Stimulated activated CD8-positive, alpha-beta memory T cell treated with anti-CD3 and anti-CD28 coated beads, Interleukin-12 subunit alpha, Interleukin-12 subunit beta, amount 100 ng/mL, for 24 hours (primary cell): ENCODE measurements around the gene HINT2.

Source experiments
- DNase-seq: peaks from one replicate; pipeline ENCODE4 v3.0.0-alpha.2; 2020; ENCODE audit errors: extremely low read depth

HINT2 gene

DNA sequence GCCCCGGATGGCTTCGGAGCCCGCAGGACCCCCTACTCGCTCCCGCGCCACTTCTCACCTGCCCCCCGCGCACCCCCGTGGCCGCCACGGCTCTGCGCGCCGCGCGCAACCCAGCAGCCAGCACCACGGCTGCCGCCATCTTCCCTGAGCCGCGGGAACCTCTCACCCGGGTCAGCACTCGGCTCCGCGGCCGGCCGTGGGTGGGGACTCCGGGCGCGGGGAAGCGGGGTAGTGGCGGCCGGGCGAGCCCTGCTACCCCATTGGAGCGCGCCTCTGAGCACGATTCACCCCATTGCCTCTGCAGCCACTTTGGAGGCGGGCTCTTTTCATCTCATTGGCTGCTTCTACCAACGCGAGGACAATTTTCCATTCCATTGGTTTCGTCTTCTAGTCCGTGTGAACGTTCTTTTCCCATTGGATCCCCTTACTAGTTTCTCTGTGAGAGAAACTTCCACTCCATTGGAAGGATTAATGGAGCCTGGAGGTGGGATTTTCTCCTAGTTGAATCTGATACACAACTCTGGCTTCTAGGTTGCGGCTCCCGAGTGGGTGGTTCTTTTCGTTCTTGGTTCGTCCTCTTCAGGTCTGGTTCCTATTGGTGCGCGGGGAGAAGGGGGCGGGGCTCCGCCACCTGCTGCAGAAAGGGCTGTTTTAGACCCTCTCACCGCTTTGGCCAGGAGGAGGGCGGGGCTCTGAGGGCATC, at the start of gene HINT2:
HINT2 (minus strand) TSS at position 202 of the 703 bp plus-strand sequence; CDS start at position 139, 63 bp downstream.
- DNase-seq = peak; percentile 95

DNA sequence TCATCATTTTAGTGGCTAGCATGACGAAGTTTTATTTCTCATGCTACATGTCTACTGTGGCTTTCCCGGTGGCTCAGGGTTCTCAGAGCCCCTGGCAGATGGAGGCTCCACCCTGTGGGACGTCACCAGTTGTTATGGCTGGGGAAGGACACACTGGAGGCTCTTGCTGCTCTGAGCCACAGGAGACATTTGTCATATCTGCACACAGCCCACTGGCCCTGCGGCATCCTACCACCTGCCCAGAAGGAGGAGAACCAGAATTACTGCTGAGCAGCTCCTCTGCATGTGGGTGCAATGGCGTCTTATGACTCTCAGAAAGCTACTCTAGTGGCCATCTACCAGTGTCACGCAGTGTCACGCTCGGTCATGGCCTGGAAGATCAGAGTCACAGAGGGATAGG, 48.7 kb upstream of the HINT2 start:
- DNase-seq = no peak

DNA sequence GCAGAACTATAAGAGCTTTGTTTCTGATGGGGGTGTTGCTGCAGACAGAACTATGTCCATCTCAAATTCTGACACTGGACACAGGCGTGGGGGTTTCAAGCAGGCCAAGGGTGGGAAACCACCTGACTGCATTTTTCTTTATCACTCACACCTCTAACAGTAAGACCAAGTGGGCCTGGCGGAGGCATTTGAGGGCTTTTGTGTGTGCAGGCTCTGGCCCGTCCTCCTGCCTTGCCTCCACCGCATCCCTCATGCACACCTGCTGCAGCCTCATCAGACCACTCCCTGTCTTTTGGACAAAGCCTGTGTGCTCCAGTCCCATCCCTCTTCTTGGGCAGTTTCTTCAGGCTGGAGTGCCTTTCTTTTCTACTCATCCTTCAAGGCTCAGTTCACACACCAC, 47.5 kb upstream of the HINT2 start:
- no peak for DNase-seq

DNA sequence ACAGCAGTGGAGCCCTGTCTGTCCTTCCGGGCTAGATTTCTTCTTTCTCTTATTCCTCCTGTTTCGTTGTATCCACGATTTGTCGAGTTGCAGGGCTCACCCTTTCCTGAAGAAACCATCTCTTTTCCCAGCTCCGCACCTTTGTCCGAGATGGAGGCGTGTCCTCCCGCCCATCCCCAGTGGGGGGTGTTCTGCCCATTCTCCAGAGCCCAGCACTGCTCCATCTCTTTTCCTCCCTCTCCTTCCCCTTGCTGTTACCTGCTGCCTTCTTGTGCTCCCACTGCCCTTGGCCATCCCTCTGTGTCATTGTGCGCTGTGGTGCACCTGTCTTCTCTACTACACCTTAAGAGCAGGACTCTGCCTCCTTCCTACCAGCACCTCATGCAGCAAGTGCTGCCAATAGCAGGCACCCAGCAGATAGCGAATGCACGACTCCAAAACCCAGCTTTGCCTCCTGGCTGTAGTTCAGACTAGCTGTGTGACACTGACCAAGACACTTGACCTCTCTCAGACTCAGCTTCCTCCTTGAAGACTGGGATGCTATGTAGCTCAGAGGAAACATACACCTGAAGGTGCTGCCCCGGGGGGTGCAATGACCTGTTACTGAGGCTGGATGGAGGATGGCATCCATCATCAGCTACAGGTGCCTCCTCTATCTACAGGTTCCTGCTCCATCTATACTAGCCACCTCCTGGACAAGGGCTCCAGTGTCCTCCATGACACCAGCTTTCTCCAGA, 46.5 kb upstream of the HINT2 start:
- no peak for DNase-seq

DNA sequence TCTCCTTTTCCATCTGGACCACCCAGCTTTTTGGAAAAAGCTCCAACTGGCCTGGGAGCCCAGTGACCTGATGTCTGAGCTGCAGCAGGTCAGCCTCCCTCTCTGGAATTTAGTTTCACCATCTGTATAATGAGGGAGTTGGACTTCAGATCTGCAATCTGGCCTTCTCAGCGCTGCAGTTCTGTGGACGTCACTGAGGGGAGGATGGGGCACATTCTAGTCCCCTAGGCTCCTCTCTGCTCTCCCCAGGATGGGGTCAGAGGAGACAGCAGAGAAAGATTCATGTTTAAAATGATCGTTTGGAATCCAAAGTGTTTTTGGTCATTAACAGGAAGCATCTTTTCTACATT, 45.1 kb upstream of the HINT2 start:
- no peak for DNase-seq

DNA sequence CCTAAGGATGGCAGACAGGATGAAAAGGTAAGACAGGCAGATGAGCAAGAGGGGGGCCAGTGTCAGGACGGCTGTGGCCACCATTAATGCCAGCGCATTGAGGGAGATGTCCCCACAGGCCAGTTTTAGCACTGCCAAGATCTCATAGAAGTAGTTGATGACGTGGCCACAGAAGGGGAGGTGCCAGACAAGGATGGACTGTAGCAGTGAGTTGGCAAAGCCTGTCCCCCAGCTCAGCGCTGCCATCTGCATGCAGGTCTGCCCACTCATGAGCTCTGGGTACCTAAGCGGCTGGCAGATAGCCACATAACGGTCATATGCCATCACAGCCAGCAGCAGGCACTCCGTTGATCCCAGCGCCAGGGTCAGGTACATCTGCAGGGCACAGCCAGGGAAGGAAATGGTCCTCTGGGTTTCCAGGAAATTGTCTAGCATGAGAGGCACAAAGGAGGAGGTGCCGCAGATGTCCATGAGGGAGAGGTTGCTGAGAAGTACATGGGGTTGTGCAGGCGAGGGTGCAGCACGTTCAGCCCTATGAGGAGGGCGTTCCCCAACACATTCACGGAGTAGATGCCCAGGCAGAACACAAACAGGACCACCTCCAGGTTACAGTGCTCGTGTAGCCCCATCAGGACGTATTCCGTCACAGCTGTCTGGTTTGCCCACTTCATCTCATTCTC, 44.6 kb upstream of the HINT2 start:
- no peak for DNase-seq

DNA sequence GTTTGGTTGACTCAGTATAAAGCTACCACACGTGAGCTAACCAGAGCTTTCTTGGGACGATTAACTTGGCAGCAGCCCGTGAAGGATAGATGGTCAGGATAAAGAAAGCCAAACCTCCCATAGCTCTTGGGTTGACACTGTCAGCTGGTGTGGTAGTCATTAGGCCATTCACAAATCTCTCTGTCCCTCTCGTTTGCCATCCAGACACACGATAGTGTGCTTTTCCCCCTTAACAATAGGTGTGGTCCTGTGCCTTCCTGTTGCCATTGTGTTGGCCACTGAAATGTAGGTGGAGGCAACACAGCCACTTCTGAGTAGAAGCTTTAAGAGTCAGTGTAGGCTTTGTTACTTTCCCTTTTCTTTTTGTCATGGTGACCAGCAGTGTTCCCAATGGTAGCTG, 43.6 kb upstream of the HINT2 start:
- DNase-seq = no peak

DNA sequence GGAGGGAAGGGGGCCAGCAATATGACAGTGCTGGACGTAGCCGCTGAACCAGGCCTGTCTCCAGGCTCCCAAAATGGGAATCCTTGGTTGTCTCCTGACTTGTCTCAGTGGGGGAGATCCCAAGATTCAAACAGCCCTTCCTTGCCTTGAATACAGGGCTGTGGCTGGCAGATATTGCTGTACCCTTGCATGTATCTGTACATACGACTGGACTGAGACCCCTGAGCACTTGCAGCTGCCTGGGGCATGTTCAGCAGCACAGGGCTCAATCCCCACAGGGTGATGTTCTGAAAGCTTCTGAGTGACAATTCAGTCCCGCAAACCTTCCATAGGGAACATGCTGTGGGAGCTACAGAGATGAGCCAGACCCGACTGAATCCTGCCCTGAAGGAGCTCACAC, 42.0 kb upstream of the HINT2 start:
- no peak for DNase-seq

DNA sequence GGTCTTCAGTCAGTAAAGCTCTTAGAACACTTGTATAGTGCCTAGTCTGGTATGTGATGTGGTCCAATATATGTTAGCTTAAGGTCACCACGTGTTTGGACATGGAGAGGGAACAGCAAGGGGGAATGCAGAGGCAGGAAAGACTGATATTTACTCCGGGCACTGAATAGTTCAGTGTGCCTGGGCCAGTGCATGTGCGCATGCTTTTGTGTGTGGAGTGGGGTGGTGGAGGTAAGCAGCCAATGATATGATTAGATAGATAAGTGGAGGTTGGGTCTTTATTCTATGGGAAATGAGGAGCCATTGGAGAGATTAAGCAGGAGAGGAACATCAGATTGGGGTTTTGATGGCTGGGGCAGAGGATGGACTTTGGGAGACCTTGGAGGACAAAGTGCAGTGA, 41.4 kb upstream of the HINT2 start:
- no peak for DNase-seq

DNA sequence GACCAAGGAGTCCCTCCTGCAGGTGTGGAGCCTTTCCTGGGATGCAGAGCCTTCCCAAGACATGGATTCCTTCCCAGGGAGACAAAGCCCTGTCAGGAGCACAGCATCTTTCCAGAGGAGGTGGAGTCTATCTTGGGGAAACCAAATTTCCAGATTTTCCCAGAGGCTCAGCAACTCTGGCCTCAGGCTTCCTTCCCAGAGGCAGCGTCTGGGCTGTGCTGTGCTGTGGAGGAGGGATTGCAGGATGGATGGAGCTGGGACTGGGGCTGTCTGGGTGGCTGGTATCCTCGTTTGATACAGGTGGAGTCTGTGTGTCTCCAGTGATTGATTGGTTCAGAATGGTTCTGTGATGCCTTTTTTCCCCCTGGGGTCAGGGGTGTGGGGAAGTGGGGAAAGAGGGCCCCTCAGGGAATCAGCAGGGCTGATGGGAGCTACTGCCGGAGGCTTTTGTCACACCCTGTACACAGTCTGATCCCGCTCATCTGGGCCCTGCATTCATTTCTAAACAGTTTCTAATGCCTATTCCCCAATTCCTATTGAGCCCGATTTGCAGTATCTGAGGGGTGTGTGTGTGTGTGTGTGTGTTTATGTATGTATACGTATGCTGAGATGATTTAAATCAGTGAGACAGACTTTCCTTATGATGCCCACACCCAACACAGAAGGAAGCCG, 39.4 kb upstream of the HINT2 start:
- DNase-seq = no peak

DNA sequence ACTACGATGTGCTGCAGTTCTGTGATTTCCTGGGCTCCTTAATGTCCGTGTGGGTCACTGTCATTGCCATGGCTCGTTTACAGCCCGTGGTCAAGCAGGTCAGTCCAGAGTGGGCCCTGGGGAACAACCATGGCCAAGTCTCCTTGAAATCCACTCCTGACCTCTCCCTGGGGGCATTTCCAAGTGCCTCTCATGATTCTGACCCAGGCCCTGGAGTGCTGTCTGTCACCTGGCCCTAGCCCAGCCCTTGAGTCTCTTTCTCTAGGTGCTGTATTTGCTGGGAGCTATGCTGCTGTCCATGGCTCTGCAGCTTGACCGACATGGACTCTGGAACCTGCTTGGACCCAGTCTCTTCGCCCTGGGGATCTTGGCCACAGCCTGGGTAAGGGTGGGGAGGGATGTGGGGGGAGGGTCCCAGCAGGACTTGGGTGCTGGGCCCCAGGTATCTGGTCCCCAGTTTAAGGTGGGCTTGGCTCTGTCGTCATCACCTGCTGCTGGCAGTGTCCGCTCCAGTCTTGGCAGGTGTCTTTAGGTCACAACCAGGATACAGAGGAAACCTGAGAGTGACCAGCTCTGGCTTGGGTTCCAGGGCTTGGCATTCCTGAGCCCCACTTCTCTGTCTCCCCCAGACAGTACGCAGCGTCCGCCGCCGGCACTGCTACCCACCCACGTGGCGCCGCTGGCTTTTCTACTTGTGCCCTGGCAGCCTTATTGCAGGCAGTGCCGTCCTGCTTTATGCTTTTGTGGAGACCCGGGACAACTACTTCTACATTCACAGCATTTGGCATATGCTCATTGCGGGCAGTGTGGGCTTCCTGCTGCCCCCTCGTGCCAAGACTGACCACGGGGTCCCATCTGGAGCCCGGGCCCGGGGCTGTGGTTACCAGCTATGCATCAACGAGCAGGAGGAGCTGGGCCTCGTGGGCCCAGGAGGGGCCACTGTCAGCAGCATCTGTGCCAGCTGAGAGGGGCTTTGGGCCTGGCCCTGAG, 38.3 kb upstream of the HINT2 start:
- DNase-seq = no peak

DNA sequence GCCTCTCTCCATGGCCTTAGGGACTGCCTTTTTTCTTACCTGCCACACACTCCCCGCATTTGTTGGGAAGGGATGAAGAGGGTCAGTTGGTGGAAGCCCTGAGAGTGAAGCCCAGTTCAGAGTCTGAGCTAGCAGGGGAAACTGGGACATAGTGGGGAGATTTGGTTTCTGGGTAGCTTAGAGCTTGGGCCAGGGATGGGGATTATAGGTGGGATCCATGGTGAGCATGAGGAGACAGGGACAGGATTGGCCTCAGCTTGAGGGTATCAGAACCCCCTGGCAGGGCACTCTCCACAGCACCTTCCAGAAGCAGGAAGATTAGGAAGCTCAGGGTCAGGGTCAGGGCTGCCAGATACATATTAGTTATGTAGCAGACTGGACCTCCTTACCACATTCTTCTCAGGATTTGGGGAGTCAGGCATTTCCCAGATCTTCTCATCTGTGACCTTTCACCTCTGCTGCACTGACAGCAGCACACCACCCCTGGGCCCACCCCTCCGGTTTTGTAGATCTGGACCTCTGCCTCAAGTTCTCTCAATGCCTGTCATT, 37.5 kb upstream of the HINT2 start:
- no peak for DNase-seq

DNA sequence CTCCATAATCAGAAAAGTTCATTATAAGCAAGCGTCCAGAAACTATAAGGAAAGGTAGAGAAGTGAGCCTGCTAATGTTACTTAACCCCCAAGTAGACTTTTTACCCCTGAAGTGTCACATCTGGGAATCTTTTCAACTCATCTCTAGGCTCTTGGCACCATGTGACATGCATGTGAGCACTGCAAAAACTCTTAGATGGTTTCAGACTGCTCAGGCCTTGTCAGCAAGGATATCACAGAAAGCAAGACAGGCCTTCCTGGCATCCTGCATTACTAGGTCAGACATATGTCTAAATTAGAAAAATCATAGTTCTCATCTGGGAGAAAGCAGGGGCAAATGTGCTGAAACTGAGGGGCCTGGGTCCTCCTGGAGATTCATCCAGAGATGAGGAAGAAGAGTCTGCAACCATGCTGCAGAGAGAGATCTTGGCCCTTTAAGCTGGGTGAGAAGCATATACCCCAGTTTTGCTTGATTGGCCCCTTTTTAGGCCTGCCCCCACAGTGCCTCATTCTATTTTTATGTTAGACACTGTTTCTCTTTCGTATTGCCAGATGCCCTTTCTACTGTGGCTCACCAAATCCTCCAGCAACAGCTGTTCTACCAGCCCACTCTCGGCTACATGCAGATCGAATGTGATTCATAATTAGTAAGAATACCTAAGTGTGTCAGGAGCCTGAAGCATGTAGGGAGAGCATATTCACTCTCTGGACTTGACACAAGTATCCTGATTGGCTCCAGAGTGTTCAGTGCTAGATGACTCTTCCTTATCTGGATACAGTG, 33.1 kb upstream of the HINT2 start:
- DNase-seq = no peak

DNA sequence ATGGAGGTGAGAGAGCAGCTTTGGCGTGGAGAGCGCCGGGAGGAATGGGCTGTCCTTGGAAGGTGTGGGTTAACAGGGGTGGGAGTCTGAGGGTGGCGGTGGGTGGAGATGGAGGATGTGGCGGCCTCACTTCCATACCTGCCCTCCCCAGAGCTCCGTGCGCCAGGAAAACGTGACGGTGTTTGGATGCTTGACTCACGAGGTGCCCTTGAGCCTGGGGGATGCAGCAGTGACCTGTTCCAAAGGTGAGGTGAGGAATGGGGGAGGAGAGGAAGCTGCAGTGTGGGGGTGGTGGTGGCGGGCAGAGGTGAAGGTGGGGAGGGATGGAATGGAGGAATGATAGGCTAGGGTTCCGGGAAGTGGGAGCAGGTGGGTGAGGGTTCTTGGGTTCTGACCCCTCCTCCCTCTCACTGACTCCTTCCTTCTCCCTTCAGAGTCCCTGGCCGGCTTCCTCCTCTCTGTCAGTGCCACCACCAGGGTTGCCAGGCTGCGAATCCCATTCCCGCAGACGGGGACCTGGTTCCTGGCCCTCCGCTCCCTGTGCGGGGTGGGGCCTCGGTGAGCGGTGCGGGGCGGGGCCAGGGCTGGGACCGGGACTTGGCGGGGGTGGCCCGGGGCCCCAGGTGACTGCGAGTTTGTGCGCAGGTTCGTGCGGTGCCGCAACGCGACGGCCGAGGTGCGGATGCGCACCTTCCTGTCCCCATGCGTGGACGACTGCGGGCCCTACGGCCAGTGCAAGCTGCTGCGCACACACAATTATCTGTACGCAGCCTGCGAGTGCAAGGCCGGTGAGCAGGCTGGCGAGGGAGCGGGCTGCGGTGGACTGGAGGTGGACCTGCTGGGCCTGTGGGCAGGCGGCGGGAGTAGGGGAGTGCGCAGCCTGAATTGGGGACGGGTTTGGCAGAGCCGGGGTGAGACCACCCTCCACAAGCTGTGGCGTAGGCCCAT, 31.3 kb upstream of the HINT2 start:
- no peak for DNase-seq

DNA sequence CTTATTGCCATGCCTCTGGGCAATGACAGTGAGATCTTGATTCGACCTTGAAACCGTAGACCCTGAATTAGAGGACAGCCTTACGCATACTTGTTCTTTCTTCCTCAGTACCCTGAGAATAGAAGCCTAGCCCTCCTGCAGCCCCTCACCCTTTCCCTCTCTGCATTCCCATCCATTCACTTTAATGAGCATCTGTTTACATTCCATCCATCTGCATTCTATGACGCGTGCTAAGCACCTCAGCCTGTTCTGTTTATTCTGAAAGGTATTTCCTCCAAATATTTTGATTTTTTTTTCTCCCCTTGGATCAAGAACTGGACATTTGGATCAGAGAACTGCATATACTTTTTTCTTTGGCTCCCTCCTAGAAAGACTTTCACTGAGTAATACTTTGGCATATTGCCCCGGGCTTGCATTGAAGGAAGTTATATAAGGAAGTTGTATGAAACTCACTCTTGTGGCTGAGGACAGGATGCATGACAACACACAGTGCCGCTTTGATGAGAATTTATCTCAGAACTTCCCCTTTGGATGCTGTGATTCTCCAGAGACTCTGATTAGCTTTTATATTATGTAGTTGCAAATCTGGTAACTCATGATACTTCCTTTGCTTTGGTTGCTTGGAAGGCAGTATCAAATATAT, 29.9 kb upstream of the HINT2 start:
- DNase-seq = no peak

DNA sequence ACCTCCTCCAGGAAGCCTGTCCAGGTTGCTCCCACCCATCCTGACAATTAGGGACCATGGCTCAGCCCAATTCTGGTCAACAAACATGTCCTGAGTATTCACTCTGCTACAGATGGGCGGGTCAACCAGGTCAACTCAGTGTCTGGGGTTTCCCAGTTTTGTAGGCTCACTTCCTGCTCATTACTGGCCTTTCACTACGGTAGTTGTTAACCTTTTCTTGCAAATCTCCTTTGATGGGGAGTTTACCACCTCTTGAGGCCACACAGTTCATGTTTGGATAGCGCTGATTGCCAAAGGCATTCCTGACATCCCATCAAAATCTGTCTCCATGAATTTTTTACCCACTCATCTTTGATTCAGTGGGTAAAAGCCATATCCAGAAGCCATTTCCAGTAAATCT, 28.0 kb upstream of the HINT2 start:
- DNase-seq = no peak

DNA sequence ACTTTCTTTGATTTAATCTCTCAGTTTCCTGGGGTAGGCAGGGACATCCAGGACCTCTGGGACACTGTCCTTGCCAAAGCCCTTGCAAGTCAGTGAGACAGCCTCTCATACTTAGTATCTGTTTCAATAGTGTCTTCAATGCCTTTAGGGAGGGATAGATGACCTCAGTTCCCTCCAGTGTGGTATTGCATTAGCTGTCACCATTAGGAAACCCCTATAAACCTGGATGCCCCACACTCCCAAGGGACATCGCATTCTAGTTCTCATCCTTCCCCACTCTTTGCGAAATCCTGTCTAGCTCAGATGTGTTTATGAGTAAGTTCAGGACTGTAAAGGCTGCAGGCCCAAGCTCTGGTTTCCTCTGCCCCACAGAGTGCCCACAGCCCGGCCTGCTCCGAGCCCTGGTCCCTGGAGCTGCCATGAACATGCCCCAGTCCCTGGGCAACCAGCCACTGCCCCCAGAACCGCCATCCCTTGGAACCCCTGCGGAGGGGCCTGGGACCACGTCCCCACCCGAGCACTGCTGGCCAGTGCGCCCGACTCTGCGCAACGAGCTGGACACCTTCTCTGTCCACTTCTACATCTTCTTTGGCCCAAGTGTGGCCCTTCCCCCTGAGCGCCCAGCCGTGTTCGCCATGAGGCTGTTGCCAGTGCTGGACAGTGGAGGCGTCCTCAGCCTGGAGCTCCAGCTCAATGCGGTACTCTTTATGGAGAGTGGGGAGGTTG, 27.3 kb upstream of the HINT2 start:
- no peak for DNase-seq

DNA sequence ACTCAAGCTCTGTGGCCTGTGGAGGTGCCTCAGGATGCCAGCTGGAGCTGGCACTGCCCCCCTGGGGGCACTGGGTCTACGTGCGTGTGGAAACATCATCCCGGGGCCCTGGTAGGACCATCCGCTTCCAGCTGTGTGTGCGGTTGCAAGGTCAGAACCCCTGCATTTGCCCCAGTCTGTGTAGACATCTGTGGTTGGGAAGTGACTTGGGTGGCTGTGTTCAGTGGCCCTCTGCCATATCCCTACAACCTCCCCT, 26.7 kb upstream of the HINT2 start:
- DNase-seq = no peak
